ENCODE results near the gene SEMA4G.

SEMA4G gene

DNA sequence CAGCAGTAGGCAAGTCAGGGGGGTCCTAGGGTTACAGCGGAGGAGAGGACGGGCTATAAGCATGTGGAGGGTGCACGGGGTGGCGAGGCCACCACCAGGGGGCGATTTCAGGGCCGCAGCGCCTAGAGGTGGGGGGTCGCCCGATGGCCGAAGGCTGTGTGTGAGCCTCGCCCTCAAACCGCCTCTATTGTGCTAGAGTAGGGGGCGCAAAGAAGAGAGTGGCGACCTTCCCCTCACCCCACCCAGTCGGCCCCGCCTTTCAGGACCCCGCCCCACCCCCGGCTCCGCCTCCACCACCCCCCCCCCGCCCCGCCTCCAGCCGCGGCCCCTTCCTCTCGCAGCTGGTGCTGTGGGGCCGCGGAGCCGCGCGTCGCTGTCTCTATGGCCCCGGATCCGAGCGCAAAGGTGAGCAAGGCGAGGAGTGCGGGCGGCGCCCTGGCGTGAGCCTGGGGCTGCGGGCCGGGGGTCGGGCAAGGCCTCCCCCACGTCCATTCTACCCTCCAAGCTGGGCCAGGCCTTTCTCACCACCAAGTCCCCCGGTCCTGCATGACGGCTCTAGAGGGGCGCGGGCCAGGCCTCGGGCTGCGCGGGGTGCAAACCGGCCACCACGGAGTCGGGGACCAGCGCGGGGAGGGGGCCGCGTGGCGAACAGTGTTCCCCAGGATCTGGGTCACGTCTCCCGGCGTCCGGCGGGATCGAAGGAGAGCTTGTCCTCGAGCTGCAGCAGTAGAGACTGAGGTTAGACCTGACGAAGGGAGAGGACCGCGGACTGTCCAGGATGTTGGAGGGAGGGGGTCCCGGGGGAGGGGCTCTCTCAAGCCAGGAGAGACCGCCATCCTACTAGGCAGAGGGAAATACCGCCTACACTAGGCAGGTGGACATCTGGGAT is at the start of gene SEMA4G:
Gene SEMA4G (plus strand): TSS at position 318 of the 889 bp plus-strand sequence. CDS start 3,409 bp downstream, outside the sequence.
- Histone ChIP-seq H3K9me3 (ENCODE audit: insufficient read depth, low read length) (no peaks in the 10 kb centered on the region), H3K27me3 (ENCODE audit: low read depth, low read length) (no peaks in the 10 kb centered on the region), H3K79me2 (ENCODE audit: low read length) (no peaks in the 10 kb centered on the region), H3K4me1 (ENCODE audit: low read length) (peaks cover 7% of the 10 kb centered on the region; the same call in 1 of the 2 replicates), H3K4me2 (ENCODE audit: low read length) (peak within 1 kb of the TSS; percentile 79), H2AFZ (ENCODE audit: low read depth, low read length) (peak within 1 kb of the TSS; percentile 89; the same call in 1 of the 2 replicates), H3K36me3 (replicated peaks; ENCODE audit: low read depth, low read length) (no peaks in the 10 kb centered on the region), H3K9ac (ENCODE audit: low read length) (peak within 1 kb of the TSS; percentile 64), H3K4me3 (ENCODE audit: low read length) (peak within 1 kb of the TSS; percentile 85), H4K20me1 (ENCODE audit: insufficient read depth, low read length) (no peaks in the 10 kb centered on the region), H3K27ac (ENCODE audit: low read length) (no peak within 1 kb of the TSS)
- TF ChIP-seq EZH2phosphoT487 (IDR thresholded peaks at IDR 0.05; ENCODE audit: low read depth): no peak
- TF ChIP-seq, protein P1, sequence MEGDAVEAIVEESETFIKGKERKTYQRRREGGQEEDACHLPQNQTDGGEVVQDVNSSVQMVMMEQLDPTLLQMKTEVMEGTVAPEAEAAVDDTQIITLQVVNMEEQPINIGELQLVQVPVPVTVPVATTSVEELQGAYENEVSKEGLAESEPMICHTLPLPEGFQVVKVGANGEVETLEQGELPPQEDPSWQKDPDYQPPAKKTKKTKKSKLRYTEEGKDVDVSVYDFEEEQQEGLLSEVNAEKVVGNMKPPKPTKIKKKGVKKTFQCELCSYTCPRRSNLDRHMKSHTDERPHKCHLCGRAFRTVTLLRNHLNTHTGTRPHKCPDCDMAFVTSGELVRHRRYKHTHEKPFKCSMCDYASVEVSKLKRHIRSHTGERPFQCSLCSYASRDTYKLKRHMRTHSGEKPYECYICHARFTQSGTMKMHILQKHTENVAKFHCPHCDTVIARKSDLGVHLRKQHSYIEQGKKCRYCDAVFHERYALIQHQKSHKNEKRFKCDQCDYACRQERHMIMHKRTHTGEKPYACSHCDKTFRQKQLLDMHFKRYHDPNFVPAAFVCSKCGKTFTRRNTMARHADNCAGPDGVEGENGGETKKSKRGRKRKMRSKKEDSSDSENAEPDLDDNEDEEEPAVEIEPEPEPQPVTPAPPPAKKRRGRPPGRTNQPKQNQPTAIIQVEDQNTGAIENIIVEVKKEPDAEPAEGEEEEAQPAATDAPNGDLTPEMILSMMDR (IDR thresholded peaks at IDR 0.05; ENCODE audit: low read depth, low read length): peak; percentile 44

GRCh38 chr10:100923580-100923979 is 45.7 kb upstream of the SEMA4G start:
- H3K27me3 ChIP-seq (ENCODE audit: low read depth, low read length): no peaks in the 10 kb centered on the region
- H3K4me1 ChIP-seq (ENCODE audit: low read length): no peaks in the 10 kb centered on the region
- no peaks in the 10 kb centered on the region for H3K79me2 ChIP-seq (ENCODE audit: low read length)
- H3K36me3 ChIP-seq (replicated peaks; ENCODE audit: low read depth, low read length): peaks cover 6% of the 10 kb centered on the region
- TF ChIP-seq, protein P1 (IDR thresholded peaks at IDR 0.05; ENCODE audit: low read depth, low read length): no peak
- TF ChIP-seq EZH2phosphoT487 (IDR thresholded peaks at IDR 0.05; ENCODE audit: low read depth): no peak
- no peak overlapping the region for H3K4me2 ChIP-seq (ENCODE audit: low read length)
- no peak overlapping the region for H2AFZ ChIP-seq (ENCODE audit: low read depth, low read length)
- H3K27ac ChIP-seq (ENCODE audit: low read length): no peak overlapping the region
- no peak overlapping the region for H3K9ac ChIP-seq (ENCODE audit: low read length)
- H4K20me1 ChIP-seq (ENCODE audit: insufficient read depth, low read length): no peaks in the 10 kb centered on the region
- H3K4me3 ChIP-seq (ENCODE audit: low read length): no peak overlapping the region
- H3K9me3 ChIP-seq (ENCODE audit: insufficient read depth, low read length): no peaks in the 10 kb centered on the region

DNA sequence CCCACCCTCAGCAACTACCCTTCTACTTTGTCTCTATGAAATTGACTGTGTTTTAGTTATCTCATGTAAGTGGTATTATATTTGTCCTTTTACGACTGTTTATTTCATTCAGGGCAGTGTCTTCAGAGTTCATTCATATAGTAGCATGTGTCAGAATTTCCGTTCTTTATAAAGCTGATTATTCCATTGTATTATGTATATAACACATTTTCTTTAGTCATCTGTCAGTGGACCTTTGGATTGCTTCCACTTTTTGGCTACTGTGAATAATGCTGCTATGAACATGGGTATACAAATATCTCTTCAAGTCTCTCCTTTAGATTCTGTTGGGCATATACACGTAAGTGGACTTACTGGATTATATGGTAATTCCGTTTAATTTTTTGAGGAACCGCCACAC is 42.0 kb upstream of the SEMA4G start:
- Histone ChIP-seq H3K27me3 (ENCODE audit: low read depth, low read length) (no peaks in the 10 kb centered on the region), H4K20me1 (ENCODE audit: insufficient read depth, low read length) (no peaks in the 10 kb centered on the region)

GRCh38 chr10:100928039-100928438 is 41.3 kb upstream of the SEMA4G start:
- no peak overlapping the region for H3K27ac ChIP-seq (ENCODE audit: low read length)
- no peaks in the 10 kb centered on the region for H3K4me1 ChIP-seq (ENCODE audit: low read length)
- H3K9me3 ChIP-seq (ENCODE audit: insufficient read depth, low read length): no peaks in the 10 kb centered on the region
- no peaks in the 10 kb centered on the region for H4K20me1 ChIP-seq (ENCODE audit: insufficient read depth, low read length)
- peaks cover 15% of the 10 kb centered on the region for H3K36me3 ChIP-seq (replicated peaks; ENCODE audit: low read depth, low read length)
- H3K9ac ChIP-seq (ENCODE audit: low read length): no peak overlapping the region
- H3K27me3 ChIP-seq (ENCODE audit: low read depth, low read length): no peaks in the 10 kb centered on the region
- no peak overlapping the region for H3K4me2 ChIP-seq (ENCODE audit: low read length)
- H3K4me3 ChIP-seq (ENCODE audit: low read length): no peak overlapping the region
- no peak for TF ChIP-seq EZH2phosphoT487 (IDR thresholded peaks at IDR 0.05; ENCODE audit: low read depth)
- TF ChIP-seq, protein P1 (IDR thresholded peaks at IDR 0.05; ENCODE audit: low read depth, low read length): no peak
- no peak overlapping the region for H2AFZ ChIP-seq (ENCODE audit: low read depth, low read length)
- H3K79me2 ChIP-seq (ENCODE audit: low read length): no peaks in the 10 kb centered on the region

More for the DNA sequence above, 42.0 kb upstream of the SEMA4G start:
- Histone ChIP-seq H3K79me2 (ENCODE audit: low read length) (no peaks in the 10 kb centered on the region), H3K27ac (ENCODE audit: low read length) (no peak overlapping the region), H3K9me3 (ENCODE audit: insufficient read depth, low read length) (no peaks in the 10 kb centered on the region), H3K4me3 (ENCODE audit: low read length) (no peak overlapping the region), H3K4me1 (ENCODE audit: low read length) (no peaks in the 10 kb centered on the region), H3K9ac (ENCODE audit: low read length) (no peak overlapping the region), H3K36me3 (replicated peaks; ENCODE audit: low read depth, low read length) (peaks cover 13% of the 10 kb centered on the region), H2AFZ (ENCODE audit: low read depth, low read length) (no peak overlapping the region), H3K4me2 (ENCODE audit: low read length) (no peak overlapping the region)
- TF ChIP-seq EZH2phosphoT487 (IDR thresholded peaks at IDR 0.05; ENCODE audit: low read depth): no peak
- TF ChIP-seq, protein P1 (IDR thresholded peaks at IDR 0.05; ENCODE audit: low read depth, low read length): no peak

Measured in OCI-LY3 (cell line).